SW 1271 (cell line): ENCODE results near the gene FMO1.
"Not testable (repeated sequence)": the region's sequence is repeated elsewhere in the genome, so short reads cannot be mapped to it uniquely, and the experiment has no call there.

Source experiments
- DNase-seq, 2 experiments: peaks; one replicate each; lab custom pipeline; 2025; lab: John Stamatoyannopoulos, UW

Gene FMO1

GRCh38 chr1:171248302-171248701 is at the start of gene FMO1:
TSS of gene FMO1 (plus strand) at chr1:171248494. CDS start at chr1:171258088, 9,594 bp downstream.
- DNase-seq, result no peak

- no peak for DNase-seq
Measured at GRCh38 chr1:171204296-171204695, 44.0 kb upstream of the FMO1 start.

- no peak for DNase-seq
Measured at GRCh38 chr1:171206204-171206977, 41.9 kb upstream of the FMO1 start.

GRCh38 chr1:171206978-171207355 is 41.3 kb upstream of the FMO1 start:
- DNase-seq, result no peak

- no peak for DNase-seq
Measured at GRCh38 chr1:171207377-171207776, 40.9 kb upstream of the FMO1 start.

- no peak for DNase-seq
Measured at GRCh38 chr1:171210355-171210754, 37.9 kb upstream of the FMO1 start.

- DNase-seq, result no peak
Measured at GRCh38 chr1:171212607-171213351, 35.5 kb upstream of the FMO1 start.

GRCh38 chr1:171213559-171214454 is 34.5 kb upstream of the FMO1 start:
- DNase-seq, result no peak

GRCh38 chr1:171217658-171218443 is 30.4 kb upstream of the FMO1 start:
- no peak for DNase-seq

GRCh38 chr1:171218661-171219060 is 29.6 kb upstream of the FMO1 start:
- DNase-seq, result no peak

GRCh38 chr1:171219346-171220080 is 28.8 kb upstream of the FMO1 start:
- no peak for DNase-seq

- DNase-seq, result no peak
Measured at GRCh38 chr1:171220081-171220420, 28.2 kb upstream of the FMO1 start.

GRCh38 chr1:171220581-171221054 is 27.7 kb upstream of the FMO1 start:
- DNase-seq, result no peak

GRCh38 chr1:171221665-171222591 is 26.4 kb upstream of the FMO1 start:
- no peak for DNase-seq

- no peak for DNase-seq
Measured at GRCh38 chr1:171222936-171223335, 25.4 kb upstream of the FMO1 start.

- DNase-seq, result not testable (repeated sequence)
Measured at GRCh38 chr1:171224257-171224656, 24.0 kb upstream of the FMO1 start.

- DNase-seq, result peak in 1 of 2 experiments; percentile 42
Measured at GRCh38 chr1:171226747-171227370, 21.4 kb upstream of the FMO1 start.

GRCh38 chr1:171231326-171231725 is 17.0 kb upstream of the FMO1 start:
- DNase-seq, result no peak

- DNase-seq, result no peak
Measured at GRCh38 chr1:171233183-171233582, 15.1 kb upstream of the FMO1 start.
